NB4 (cell line): ENCODE results near the gene RELB.

ENCODE experiments used
- DNase-seq: peaks from one replicate; pipeline ENCODE4 v3.0.0; 2010; ENCODE audit warnings: low read depth
- H3K4me3 ChIP-seq: one replicate; pipeline ENCODE4 v1.5.1; 2011; ENCODE audit warnings: mild to moderate bottlenecking, low read depth, low read length, moderate library complexity
- CTCF ChIP-seq: IDR thresholded peaks from one replicate; pipeline ENCODE4 v1.5.1; 2012; ENCODE audit warnings: low read depth, low read length
- MAX ChIP-seq: IDR thresholded peaks from 2 replicates; pipeline ENCODE4 v1.6.1; 2011; ENCODE audit warnings: low read depth, low read length
- MYC ChIP-seq: IDR thresholded peaks from 2 replicates; pipeline ENCODE4 v1.6.1; 2011; ENCODE audit warnings: low read depth, low read length
- POLR2A ChIP-seq: IDR thresholded peaks from 2 replicates; pipeline ENCODE4 v1.6.1; 2011; ENCODE audit warnings: mild to moderate bottlenecking; ENCODE audit not compliant: insufficient read length; ENCODE audit errors: extremely low read depth

RELB gene

GRCh38 chr19:44985445-44985844 is 15.8 kb upstream of the RELB start:
- TF ChIP-seq MYC (no peak), MAX (no peak), CTCF (no peak), POLR2A (no peak)
- no peak overlapping the region for H3K4me3 ChIP-seq
- no peak for DNase-seq

GRCh38 chr19:44986389-44986788 is 14.9 kb upstream of the RELB start:
- TF ChIP-seq CTCF, result no peak
- no peak for DNase-seq
- no peak overlapping the region for H3K4me3 ChIP-seq

GRCh38 chr19:44987148-44987675 is 14.1 kb upstream of the RELB start:
- TF ChIP-seq POLR2A, result no peak
- no peak overlapping the region for H3K4me3 ChIP-seq
- DNase-seq, result no peak

- H3K4me3 ChIP-seq, result no peak overlapping the region
- DNase-seq, result no peak
- TF ChIP-seq MAX (no peak), CTCF (no peak), MYC (no peak)
Observed at GRCh38 chr19:44988273-44988672, 13.0 kb upstream of the RELB start.

GRCh38 chr19:44988896-44989556 is 12.2 kb upstream of the RELB start:
- peak; percentile 48 for DNase-seq
- no peak overlapping the region for H3K4me3 ChIP-seq
- TF ChIP-seq CTCF (peak; percentile 54), MYC (no peak)

- no peak for TF ChIP-seq CTCF
- no peak for TF ChIP-seq POLR2A
- TF ChIP-seq MYC, result no peak
- no peak for TF ChIP-seq MAX
- no peak overlapping the region for H3K4me3 ChIP-seq
- no peak for DNase-seq
Observed at GRCh38 chr19:44990459-44990858, 10.8 kb upstream of the RELB start.

- no peak overlapping the region for H3K4me3 ChIP-seq
- no peak for DNase-seq
- no peak for TF ChIP-seq POLR2A
- no peak for TF ChIP-seq MAX
- TF ChIP-seq CTCF, result no peak
- TF ChIP-seq MYC, result no peak
Observed at GRCh38 chr19:44990966-44991365, 10.3 kb upstream of the RELB start.
